Breast epithelium (tissue), 4 donors: Measurements from ENCODE around the gene SFXN3. TPM values are rescaled to one million over a fixed set of nuclear protein-coding genes. Genes with fewer than 3 reads are reported as not detected.

Experiments
- DNase-seq, 2 donors: peaks; one replicate each; pipeline ENCODE4 v3.0.0-alpha.2; 2019; ENCODE audit warnings: low spot score in 2 of 2
- H3K27ac ChIP-seq, 2 donors: fragments of 200-600 bp; sonication (generic) in 1 of 2; one replicate each; pipeline ENCODE4 v1.5.1; 2016 to 2019; ENCODE audit warnings: mild to moderate bottlenecking in 1 of 2
- H3K27me3 ChIP-seq, 2 donors: fragments of 200-600 bp; sonication (generic) in 1 of 2; one replicate each; pipeline versions ENCODE4 v1.5.1 to v1.6.0; 2017 to 2019; ENCODE audit warnings: control low read depth in 1 of 2, mild to moderate bottlenecking in 1 of 2
- H3K36me3 ChIP-seq: fragments of 200-600 bp; one replicate; pipeline ENCODE4 v1.5.1; 2019
- H3K4me1 ChIP-seq, 2 donors: fragments of 200-600 bp; sonication (generic); one replicate each; pipeline ENCODE4 v1.5.1; 2016 to 2019; ENCODE audit warnings: control low read depth in 1 of 2
- H3K4me3 ChIP-seq, 3 donors: fragments of 200-600 bp; sonication (generic); 1 replicate in 2 of 3; 2 replicates in 1 of 3; pipeline ENCODE4 v1.5.1; 2016 to 2019; ENCODE audit warnings: mild to moderate bottlenecking in 3 of 3, moderate library complexity in 2 of 3
- H3K9me3 ChIP-seq, 2 donors: fragments of 200-600 bp; sonication (generic) in 1 of 2; one replicate each; pipeline ENCODE4 v1.5.1; 2016 to 2019; ENCODE audit warnings: control low read depth in 1 of 2
- CTCF ChIP-seq, 3 donors: fragments of 450-650 bp; IDR thresholded peaks; one replicate each; pipeline ENCODE4 v1.5.1; 2016 to 2017; ENCODE audit warnings: antibody characterized with exemption in 3 of 3, mild to moderate bottlenecking in 3 of 3, moderate library complexity in 3 of 3
- POLR2A ChIP-seq: fragments of 450-650 bp; IDR thresholded peaks from one replicate; pipeline ENCODE4 v1.6.1; 2016; ENCODE audit warnings: antibody characterized with exemption, mild to moderate bottlenecking, moderate library complexity
- POLR2AphosphoS5 ChIP-seq, 3 donors: sonication (generic); formaldehyde crosslinking; IDR thresholded peaks; one replicate each; pipeline ENCODE4 v1.6.1; 2017; ENCODE audit warnings: antibody characterized with exemption in 3 of 3
- intact Hi-C: fragments of 100-400 bp; cut with DNase I; formaldehyde crosslinking; loops from one replicate; pipeline ENCODE4 v1.15.1; 2023; ENCODE audit warnings: low total_unique reads
- total RNA-seq, 3 donors: library from RNA; depleted of rRNA; stranded (reverse); fragments of >200 nt; gene quantifications; one replicate each; pipeline ENCODE4 v1.1.0, GENCODE V29; 2016

SFXN3 gene
- total RNA-seq, 3 donors from 2014 or later = 63.7 to 90.4 (median 75.7) TPM

GRCh38 chr10:101035916-101036702 is 5.1 kb downstream of the SFXN3 start:
- TF ChIP-seq POLR2A = no peak
- TF ChIP-seq CTCF (IDR thresholded peaks at IDR 0.05) = no peak
- no peak for TF ChIP-seq POLR2AphosphoS5 (IDR thresholded peaks at IDR 0.05)
- intact Hi-C loops = no loop called here
- Histone ChIP-seq H3K27ac (no peak overlapping the region), H3K36me3 (no peaks in the 10 kb centered on the region), H3K27me3 (no peaks in the 10 kb centered on the region), H3K4me3 (no peak overlapping the region), H3K4me1 (no peaks in the 10 kb centered on the region), H3K9me3 (no peaks in the 10 kb centered on the region)
- DNase-seq = no peak

- TF ChIP-seq CTCF (IDR thresholded peaks at IDR 0.05) = no peak
- no peak for TF ChIP-seq POLR2A
- no peak for TF ChIP-seq POLR2AphosphoS5 (IDR thresholded peaks at IDR 0.05)
- Histone ChIP-seq H3K4me1 (no peaks in the 10 kb centered on the region), H3K27me3 (no peaks in the 10 kb centered on the region), H3K27ac (no peak overlapping the region), H3K9me3 (no peaks in the 10 kb centered on the region), H3K36me3 (no peaks in the 10 kb centered on the region), H3K4me3 (no peak overlapping the region)
- DNase-seq = no peak
- intact Hi-C loops = no loop called here
These were observed 5.7 kb downstream of the SFXN3 start for GRCh38 chr10:101036726-101037125.

- no peak for TF ChIP-seq POLR2AphosphoS5 (IDR thresholded peaks at IDR 0.05)
- no peak for TF ChIP-seq POLR2A
- no peak for TF ChIP-seq CTCF (IDR thresholded peaks at IDR 0.05)
- H3K4me3 ChIP-seq = no peak overlapping the region
- peaks cover 0 to 1% of the 10 kb centered on the region in 2 donors for H3K4me1 ChIP-seq
- H3K27me3 ChIP-seq = no peaks in the 10 kb centered on the region
- DNase-seq = no peak
- no peaks in the 10 kb centered on the region for H3K36me3 ChIP-seq
- no peaks in the 10 kb centered on the region for H3K9me3 ChIP-seq
- intact Hi-C loops = no loop called here
- H3K27ac ChIP-seq = no peak overlapping the region
These were observed 7.5 kb downstream of the SFXN3 start for GRCh38 chr10:101038484-101038883.

- H3K27me3 ChIP-seq = no peaks in the 10 kb centered on the region
- H3K4me1 ChIP-seq = peaks cover 0 to 5% of the 10 kb centered on the region in 2 donors
- intact Hi-C loops = loop anchor here (2.0 kb wide), 1 partner anchor 19 kb away; no protein-coding TSS in a partner anchor
- DNase-seq = no peak
- no peaks in the 10 kb centered on the region for H3K9me3 ChIP-seq
- no peak overlapping the region for H3K4me3 ChIP-seq
- no peaks in the 10 kb centered on the region for H3K36me3 ChIP-seq
- H3K27ac ChIP-seq = peak overlapping the region in 1 of 2 donors; percentile 23
- TF ChIP-seq POLR2AphosphoS5 (IDR thresholded peaks at IDR 0.05) = no peak
- no peak for TF ChIP-seq CTCF (IDR thresholded peaks at IDR 0.05)
- TF ChIP-seq POLR2A = no peak
These were observed 9.0 kb downstream of the SFXN3 start for GRCh38 chr10:101040061-101040460.

- H3K4me3 ChIP-seq = no peak overlapping the region
- no peaks in the 10 kb centered on the region for H3K27me3 ChIP-seq
- intact Hi-C loops = loop anchor here (2.0 kb wide), 1 partner anchor 20 kb away; no protein-coding TSS in a partner anchor
- H3K27ac ChIP-seq = peak overlapping the region in 1 of 2 donors; percentile 23
- H3K4me1 ChIP-seq = peaks cover 0 to 5% of the 10 kb centered on the region in 2 donors
- no peaks in the 10 kb centered on the region for H3K36me3 ChIP-seq
- DNase-seq = no peak
- TF ChIP-seq POLR2A = no peak
- TF ChIP-seq CTCF (IDR thresholded peaks at IDR 0.05) = no peak
- no peak for TF ChIP-seq POLR2AphosphoS5 (IDR thresholded peaks at IDR 0.05)
- H3K9me3 ChIP-seq = no peaks in the 10 kb centered on the region
These were observed 9.8 kb downstream of the SFXN3 start for GRCh38 chr10:101040851-101041250.
